NCI-H82 treated with DMSO at 0.1 percent for 48 hours (cell line): Measurements from ENCODE around the gene PLPPR1.
"Not testable (repeated sequence)": the region's sequence is repeated elsewhere in the genome, so short reads cannot be mapped to it uniquely, and the experiment has no call there.

ENCODE experiments used
- DNase-seq: peaks from one replicate; lab custom pipeline; 2025; ENCODE audit not compliant: unreplicated experiment; lab: John Stamatoyannopoulos, UW

PLPPR1 gene

DNA sequence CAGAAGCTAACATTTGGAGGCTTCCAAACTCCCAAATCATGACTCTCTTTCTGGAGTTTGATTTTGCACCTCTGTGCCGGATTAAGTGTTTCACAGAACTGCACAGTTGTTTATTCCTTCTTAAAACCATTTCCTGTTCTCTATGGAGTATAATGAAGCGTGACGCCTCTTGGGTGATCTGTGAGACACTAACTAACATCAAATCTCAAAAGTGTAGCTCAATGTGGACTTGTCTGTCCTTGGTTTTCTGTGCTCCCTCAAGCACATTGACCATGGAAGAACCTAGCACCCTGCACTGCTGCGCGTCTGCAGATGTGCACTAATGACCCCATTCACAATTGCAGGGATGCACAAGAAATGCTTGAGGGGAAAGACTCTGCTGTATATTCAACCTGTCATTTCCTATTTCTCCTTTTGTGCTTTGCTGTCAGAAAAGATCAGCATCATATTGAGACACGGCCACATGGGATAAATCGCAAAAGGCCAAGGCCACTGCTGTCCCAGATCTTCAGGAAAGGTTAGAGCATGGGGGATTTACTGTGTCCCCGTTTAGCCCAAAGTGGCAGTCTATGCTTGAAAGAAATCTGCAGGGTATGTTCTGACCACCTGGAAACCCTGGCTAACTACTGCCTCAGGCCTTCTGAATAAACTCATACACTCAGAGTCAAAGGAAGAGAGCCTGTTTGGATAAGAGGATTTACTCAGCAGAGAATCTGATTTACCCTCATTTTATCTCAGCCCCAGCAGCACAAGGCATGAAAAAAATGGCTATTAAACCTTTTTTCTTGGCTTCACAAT lies 246.6 kb downstream of the PLPPR1 start:
- DNase-seq: peak; percentile 69

- no peak for DNase-seq
Measured at GRCh38 chr9:101275769-101276250, 247.3 kb downstream of the PLPPR1 start.

DNA sequence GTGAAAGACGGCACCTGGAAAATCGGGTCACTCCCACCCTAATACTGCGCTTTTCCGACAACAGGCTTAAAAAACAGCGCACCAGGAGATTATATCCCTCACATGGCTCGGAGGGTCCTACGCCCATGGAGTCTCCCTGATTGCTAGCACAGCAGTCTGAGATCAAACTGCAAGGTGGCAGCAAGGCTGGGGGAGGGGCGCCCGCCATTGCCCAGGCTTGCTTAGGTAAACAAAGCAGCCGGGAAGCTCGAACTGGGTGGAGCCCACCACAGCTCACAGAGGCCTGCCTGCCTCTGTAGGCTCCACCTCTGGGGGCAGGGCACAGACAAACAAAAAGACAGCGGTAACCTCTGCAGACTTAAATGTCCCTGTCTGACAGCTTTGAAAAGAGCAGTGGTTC lies 262.5 kb downstream of the PLPPR1 start:
- DNase-seq: not testable (repeated sequence)

DNA sequence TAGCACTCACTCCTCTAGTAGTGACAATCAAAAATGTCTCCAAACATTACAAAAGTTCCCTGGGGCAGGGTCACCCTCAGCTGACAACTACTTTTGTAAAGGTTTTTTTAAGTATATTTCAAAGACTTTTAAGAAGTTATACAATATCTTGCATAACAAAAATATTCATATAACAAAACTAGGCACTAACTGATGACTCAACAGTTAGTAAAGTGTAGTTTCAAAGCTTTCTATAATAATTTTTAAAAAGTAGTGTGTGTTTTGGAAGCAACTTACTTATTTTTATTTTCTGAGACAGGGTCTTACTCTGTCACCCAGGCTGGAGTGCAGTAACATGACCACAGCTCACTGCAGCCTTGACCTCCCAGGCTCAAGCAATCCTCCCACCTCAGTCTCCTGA lies 271.4 kb downstream of the PLPPR1 start:
- DNase-seq: no peak

DNA sequence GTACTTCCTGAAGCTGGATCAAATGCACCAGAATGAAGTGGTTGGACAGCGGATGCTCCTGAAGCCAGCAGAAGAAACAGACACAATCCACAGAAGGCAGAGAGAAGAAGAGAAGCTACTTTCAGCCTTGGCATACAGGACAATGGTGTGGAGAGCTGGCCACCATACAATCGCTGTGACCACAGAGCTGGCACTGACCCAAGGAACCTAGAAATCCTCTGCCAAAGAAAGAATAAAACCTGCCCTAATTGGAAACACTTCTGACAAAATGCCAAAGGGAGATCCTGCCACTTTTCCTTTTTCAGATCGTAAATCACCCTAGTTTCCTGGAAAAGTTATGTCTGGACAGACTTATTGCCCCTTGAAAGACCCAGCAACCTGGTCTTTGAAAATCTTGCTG lies 278.5 kb downstream of the PLPPR1 start:
- peak; percentile 7 for DNase-seq

DNA sequence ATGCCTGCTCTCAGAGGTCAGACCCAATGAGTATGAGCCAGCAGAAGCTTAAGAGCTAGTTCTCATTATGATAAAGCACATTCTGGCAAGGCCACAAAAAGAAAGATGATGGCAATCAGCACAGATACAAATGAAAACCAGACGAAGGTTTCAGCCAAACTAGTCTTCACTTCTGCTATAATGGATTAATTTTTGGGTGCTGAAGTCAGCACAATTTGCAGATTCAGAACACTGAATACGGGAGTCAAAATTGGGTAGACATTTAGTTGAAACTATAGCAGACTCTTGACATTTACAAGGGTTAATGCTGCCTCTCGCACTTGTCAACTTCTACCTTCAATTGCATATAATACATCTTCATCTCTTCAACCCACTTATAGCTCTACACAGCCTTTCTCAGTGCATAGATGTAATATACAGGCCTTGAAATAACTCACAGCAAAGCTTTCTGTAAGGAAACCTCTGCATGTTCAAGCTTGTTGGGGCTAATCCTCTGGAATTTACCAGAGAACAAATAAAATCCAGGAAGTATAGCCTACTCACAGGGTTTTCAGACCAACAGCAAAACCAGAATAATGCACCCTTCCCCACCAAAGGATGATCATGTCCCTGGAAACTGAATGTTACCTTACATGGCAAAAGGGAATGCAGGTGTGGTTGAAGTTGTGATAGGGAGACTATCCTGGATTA lies 279.1 kb downstream of the PLPPR1 start:
- DNase-seq: no peak

DNA sequence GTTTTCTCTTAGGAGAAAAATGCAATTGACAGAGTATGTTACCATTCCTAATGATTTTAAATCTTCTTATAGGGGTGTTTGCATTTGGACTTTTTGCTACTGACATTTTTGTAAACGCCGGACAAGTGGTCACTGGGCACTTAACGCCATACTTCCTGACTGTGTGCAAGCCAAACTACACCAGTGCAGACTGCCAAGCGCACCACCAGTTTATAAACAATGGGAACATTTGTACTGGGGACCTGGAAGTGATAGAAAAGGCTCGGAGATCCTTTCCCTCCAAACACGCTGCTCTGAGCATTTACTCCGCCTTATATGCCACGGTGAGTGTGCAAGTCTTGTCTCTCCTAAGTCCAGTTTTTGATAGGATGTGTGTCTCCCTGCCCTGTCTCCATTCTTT lies 280.6 kb downstream of the PLPPR1 start:
- no peak for DNase-seq

DNA sequence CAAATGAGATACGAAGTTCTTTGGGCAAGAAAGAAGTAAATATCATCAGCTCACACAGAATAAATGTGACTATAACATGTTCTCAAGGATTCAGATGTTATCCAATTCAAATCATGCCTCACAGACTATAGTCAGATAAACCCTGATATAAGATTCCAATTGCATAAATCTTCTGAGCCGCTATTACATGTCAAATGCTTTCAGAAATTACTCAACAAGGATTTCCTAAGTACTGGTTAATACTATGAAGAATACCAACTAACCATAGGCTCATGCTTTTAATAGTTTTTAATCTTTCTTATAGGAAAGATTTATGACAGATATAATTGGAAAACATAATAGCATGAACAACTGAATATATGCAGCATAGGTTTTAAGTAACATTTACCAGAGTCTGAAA lies 282.7 kb downstream of the PLPPR1 start:
- DNase-seq: no peak

GRCh38 chr9:101311758-101312420 lies 283.4 kb downstream of the PLPPR1 start:
- DNase-seq: peak; percentile 76

GRCh38 chr9:101312661-101313060 lies 284.1 kb downstream of the PLPPR1 start:
- no peak for DNase-seq

GRCh38 chr9:101315112-101315450 lies 286.6 kb downstream of the PLPPR1 start:
- DNase-seq: no peak

DNA sequence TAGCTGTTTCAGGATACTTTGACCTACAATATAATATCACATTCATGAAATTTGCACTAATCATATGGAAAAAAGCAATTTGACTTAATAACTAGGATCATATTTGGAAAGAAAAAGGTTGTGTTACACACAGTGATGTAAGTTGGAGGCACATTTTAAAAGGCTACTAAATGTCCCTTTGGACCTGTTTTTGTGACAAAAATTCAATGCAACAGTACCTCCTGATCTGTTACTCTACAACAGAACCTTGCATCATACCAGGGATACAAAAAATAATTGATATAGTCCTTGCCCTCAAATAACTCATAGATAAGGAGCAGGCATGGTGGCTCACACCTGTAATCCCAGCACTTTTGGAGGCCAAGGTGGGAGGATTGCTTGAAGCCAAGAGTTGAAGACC lies 289.2 kb downstream of the PLPPR1 start:
- DNase-seq: no peak

DNA sequence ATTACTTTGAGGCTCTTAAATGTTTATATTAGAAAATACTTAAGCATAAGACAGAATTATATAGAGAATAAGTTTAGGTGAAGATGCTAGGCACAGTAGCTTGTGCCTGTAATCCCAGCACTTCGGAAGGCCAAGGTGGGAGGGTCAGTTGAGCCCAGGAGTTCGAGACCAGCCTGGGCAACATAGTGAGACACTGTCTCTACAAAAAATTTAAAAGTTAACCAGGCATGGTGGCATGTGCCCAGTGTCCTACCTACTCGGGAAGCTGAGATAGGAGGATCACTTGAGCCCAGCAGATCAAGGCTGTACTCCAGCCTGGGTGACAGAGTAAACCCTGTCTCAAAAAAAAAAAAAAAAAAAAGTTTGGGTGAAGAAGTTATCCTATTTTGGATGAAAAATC lies 294.6 kb downstream of the PLPPR1 start:
- DNase-seq: no peak

DNA sequence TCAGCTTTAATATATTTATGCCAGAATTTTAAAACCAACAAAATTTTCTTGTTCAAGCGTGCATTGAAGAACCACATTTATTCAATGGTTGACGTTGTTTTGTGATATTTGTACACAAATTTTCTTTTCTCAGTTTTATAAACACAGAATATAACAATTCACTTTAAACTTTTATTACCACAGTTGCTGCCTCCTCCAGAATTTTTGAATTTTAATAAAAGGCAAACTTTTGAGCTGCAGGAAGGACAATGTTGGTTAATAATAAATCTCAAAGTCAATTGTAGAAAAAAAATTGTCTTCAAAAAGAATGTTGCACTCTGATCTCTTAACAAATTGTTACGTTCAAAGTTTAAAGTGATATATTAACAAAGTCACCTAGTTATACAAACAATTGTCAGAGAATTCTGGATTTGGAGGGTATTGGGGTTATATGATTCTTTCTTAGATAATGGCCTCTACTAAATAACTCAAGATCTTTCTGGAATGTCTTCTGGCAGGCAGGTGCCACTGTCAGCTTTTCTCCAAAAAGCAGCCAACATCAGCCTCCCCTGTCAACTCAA lies 295.8 kb downstream of the PLPPR1 start:
- DNase-seq: no peak

DNA sequence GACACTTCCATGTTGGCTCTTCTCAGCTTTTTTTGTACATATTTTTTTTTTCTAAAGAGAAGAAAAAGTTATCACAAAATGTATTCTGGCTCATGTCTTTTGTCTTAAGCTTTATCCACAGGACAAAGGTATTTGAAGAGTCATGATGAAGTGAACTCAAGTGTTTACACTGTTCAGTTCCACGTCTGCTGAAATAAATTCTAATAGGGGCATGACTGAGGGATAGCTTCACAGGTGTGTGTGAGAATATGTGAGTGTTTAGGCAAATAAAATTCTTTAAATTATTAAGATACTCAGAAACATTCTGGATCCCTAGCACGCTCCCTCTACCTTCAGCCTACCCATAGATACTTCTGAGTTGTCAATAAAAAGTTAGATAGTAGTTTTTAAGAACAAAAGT lies 296.5 kb downstream of the PLPPR1 start:
- DNase-seq: no peak

- no peak for DNase-seq
Measured at GRCh38 chr9:101326035-101326434, 297.5 kb downstream of the PLPPR1 start.

DNA sequence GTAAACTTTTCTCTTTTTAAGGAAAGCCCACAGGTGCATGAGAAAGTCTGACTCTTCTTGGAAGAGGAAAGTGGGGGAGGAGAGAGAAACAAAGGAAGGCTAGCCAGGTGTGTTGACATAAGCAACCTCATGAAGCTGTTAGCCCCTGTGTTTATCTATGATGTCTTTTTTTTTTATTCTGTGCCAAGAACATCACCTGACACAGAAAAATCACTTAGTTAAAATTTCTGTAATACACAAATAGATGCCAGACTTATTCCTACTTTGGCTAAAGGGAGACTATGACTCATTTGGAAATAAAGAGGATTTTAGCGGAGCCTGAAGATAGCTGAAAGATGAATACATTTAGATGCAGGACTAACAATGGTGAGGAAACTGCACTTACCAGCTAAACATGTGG lies 298.0 kb downstream of the PLPPR1 start:
- no peak for DNase-seq

DNA sequence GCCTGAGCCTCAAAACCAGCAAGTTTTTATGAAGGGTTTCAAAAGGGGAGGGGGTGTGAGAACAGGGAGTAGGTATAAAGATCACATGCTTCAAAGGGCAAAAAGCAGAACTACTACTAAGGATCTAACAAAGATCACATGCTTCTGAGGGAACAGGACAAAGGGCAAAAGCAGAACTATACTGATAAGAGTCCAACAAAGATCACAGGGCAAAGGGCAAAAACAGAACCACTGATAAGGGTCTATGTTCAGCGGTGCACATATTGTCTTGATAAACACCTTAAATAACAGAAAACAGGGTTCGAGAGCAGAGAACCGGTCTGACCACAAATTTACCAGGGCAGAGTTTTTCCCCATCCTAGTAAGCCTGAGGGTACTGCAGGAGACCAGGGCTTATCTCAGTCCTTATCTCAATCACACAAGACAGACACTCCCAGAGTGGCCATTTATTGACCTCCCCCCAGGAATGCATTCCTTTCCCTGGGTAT lies 298.9 kb downstream of the PLPPR1 start:
- not testable (repeated sequence) for DNase-seq

DNA sequence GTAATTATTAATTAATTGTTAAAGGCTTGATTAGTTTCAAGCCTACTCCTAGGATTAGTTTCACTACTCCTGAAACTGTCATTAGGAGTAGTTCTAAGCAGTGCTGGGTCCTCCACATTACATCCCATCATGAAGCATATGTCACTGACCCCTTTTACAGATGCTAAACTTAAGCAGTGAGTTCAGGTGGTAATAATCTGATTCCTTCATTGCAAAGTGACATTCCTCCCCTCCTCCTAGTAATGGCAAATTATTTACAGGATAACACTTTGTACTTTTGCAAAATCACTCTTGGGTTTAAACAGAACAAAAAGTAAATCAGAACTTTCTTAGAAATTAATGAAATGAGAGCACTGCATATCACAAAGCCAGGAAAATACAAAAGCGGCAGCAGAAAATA lies 303.8 kb downstream of the PLPPR1 start:
- no peak for DNase-seq

DNA sequence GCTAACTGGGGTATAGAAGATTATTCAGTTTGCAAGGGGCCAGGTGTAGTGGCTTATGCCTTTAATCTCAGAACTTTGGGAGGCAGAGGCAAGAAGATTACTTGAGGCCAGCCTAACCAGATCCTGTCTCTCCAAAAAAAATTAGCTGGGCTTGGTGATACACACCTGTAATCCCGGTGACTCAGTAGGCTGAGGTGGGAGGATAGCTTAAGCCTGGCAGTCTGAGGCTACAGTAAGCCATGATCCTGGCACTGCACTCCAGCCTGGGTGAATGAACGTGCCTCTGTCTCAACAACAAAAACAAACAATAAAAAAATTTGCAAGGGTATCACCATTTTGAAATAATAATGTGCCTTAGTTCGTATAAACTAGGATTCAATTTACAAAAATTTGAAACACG lies 305.0 kb downstream of the PLPPR1 start:
- no peak for DNase-seq

DNA sequence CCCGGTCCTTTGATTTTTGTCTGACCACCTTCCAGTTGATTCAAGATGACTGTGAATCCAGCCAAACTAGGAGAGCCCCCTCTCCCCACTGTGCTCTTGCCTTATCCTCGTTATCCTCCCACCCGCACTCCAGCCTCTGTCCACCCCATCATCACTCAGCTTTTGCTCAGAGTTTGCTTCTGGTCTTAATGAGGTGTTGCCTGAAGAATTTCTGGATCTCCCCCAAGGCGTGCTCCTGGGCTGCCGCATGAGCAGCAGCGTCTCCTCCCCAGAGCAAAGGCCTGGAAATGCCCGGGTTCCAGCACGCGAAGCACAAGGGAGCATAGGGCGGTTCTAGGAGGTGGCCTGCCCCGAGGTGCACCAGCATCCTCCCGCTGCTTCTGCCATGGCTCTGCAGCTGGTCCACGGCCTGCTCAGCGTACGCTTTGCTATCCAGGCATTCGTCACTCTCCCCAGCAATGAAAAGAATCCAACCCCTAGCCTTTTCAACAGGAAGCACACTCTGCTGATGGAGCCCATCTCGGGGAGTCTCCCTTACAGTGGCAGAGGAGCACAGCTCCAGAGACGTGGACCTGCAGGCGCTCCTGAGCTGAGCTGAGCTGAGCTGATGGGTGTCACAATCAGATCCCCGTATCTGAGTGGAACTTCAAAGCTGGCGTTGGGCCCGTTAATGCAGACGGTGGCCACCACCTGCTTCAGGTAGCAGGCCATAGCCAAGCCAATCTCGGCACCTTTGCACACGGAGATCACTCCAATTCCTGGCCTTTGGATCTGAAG lies 305.6 kb downstream of the PLPPR1 start:
- DNase-seq: no peak
